HG03280 (cell line): ENCODE data around the gene FSD2.
"Not testable (repeated sequence)": the region's sequence is repeated elsewhere in the genome, so short reads cannot be mapped to it uniquely, and the experiment has no call there.

Source experiments
- ATAC-seq: cut with Tn5 transposase; IDR thresholded peaks from one replicate; pipeline ENCODE4 v1.9.1; 2021; ENCODE audit warnings: mild to moderate bottlenecking, moderate library complexity; ENCODE audit not compliant: unreplicated experiment

Gene FSD2

DNA sequence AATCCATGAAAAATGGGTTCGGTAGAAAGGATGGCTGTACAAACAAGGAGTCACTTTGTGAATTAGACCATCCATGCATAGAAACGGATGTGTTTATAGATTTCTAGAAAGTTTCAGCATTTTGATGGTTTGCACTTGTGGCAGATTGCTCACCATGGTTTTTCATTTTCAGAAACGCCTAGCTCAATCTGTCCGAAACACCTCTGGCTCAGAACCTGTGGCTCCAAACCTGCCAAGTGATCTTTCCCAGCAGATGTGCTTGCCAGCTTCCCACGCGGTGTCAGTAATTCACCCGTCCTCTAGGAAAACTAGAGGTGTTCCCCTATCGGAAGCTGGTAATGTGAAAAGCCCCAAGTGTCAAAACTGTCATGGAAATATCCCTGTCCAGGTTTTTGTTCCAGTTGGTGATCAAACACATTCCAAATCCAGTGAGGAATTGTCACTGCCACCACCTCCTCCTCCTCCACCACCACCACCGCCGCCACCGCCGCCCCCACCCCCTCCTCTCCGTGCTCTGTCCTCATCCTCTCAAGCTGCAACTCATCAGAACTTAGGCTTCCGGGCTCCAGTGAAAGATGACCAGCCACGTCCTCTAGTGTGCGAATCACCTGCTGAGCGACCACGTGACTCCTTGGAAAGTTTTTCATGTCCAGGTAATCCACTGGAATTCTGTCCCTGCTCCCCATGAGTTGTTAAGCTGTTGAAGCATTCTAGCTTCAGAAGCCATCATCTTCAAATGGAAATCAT, 24.7 kb upstream of the FSD2 start:
- ATAC-seq = no peak

DNA sequence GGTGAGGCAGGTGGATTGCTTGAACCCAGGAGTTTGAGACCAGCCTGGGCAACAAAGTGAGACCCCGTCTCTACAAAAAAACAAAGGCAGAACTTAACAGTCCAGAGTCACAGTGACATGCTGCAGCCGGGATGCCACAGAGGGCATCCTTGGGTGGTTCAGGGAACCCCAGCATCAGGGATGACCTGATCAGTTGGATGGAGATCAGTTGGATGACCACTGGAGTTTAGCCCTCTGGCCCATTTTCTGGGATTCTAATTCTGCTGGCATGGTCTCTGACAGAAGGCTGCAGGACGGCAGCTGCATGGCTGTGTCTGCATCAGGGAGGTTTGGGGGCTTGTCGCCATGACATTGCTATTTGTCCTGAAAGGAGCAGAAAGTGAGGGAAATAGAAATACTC, 23.4 kb upstream of the FSD2 start:
- no peak for ATAC-seq

DNA sequence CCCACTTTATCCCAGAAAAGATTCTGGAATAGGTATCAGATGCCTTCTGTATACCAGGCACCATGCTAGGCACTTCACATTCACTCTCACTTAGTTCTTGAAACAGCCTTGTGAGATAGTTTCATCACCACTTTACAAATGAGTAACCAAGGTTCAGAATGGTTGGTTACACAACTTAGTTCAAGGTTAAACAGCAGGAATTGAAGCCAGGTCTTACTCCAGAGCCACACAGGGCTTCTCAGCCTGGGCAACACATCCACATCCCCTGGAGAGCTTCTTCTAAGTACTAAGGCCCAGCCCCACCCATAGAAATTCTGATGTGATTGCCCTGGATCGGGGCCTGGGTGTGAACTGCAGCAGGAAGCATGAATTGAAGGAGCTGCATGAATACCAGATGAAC, 22.2 kb upstream of the FSD2 start:
- no peak for ATAC-seq

DNA sequence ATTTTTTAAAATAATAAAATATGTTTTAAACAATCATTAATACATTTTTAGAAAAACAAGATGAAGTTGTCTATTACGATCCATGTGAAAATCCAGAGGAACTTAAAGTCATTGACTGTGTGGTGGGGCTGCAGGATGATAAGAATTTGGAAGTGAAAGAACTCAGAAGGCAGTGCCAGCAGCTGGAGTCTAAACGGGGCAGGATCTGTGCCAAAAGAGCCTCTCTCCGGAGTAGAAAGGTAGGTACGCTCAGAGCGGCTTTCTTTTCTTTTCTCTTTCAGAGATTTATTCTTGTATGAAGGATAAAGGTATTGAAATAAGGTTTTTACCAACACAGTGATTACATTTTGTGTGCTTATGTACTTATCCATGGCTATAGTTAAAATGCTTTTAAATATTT, 17.2 kb upstream of the FSD2 start:
- ATAC-seq = no peak

DNA sequence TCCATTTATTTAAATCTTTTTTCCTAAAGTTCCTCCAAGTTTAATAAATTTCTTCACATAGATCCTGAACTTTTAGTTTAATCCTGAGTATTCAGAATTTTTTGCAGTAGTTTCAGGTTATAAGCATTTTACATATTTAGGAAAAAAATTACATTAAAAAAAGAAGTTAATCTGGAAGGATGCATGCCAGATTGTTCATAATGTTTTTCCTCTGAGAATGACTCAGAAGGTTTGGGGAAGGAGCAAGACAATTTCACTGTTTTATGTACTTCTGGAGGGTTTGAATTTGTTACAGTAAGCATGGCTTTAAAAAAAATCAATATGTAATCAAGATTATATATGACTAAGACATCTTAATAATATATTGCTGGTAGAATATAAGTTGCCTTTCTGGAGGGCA, 16.0 kb upstream of the FSD2 start:
- not testable (repeated sequence) for ATAC-seq

DNA sequence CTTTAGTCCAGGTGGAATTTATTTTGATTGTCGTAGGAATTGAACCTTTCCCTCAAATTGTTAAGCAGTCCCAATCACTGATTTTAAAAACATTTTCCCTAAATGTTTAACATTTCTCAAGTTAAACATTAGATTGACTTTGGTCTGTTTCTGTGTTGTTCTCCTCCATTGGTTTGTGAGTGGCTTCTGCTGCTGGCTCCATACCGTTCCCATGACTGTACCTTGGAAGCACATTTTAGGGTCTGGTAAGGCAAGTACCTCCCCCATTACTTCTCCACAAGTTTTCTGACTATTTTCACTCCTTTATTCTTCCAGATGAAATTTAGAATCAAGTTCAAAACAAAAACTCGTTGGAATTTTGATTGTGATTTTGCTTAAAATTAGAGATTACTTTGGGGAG, 15.5 kb upstream of the FSD2 start:
- ATAC-seq = not testable (repeated sequence)

DNA sequence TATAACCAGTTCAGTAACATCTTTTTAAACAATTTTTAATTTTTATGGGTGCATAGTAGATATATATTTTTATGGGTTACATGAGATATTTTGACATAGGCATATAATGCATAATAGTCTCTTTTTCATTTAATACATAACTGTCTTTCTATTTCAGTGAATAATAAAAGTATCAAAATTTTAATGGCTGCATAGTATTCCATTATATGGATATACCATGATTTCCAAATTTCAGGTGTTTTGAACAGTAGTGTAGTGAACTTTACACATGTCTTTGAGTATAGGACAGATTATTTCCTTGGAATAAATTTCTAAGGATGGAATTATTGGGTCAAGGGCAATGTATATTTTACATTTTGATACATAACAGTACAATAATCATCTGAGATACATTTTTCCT, 14.3 kb upstream of the FSD2 start:
- ATAC-seq = no peak

DNA sequence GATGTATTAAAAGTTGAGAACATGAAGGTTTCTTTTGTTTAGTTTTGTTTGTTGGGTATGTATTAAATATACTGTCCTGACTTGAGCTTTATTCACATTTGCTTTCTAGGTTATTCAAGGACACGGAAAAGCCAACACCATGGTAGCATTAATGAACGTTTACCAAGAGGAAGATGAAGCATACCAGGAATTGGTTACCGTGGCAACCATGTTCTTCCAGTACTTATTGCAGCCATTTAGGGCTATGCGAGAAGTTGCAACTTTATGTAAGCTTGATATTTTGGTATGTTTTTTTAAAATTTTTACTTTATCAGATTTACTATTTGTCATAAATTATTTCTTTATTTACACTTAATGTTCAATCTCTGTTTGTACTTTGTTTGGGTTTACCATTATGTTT, 7.1 kb upstream of the FSD2 start:
- ATAC-seq = no peak

DNA sequence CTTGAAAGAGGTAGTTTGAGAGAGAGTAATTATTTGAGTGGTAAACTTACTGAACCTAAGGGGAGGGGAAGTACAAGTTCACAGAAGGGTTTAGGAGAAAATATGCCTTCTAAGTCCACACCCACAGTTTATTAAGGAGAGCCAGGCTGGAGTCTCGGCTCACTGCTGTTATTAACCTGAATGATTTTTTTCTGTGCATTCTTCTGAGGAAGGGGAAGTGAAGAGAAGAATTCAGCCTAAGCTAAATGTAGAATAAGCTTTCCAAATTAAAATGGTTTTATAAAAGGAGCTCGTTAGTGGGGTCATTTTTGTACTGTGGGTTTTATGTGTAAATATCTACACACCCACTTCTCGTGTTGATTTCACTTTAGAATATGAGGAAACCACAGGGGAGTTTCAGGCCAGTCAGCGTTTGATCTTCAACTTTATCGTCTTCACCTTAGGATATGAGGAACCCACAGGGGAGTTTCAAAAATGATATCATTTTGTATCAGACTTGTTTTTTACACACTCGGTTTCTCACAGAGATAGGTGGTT, 5.1 kb upstream of the FSD2 start:
- no peak for ATAC-seq

DNA sequence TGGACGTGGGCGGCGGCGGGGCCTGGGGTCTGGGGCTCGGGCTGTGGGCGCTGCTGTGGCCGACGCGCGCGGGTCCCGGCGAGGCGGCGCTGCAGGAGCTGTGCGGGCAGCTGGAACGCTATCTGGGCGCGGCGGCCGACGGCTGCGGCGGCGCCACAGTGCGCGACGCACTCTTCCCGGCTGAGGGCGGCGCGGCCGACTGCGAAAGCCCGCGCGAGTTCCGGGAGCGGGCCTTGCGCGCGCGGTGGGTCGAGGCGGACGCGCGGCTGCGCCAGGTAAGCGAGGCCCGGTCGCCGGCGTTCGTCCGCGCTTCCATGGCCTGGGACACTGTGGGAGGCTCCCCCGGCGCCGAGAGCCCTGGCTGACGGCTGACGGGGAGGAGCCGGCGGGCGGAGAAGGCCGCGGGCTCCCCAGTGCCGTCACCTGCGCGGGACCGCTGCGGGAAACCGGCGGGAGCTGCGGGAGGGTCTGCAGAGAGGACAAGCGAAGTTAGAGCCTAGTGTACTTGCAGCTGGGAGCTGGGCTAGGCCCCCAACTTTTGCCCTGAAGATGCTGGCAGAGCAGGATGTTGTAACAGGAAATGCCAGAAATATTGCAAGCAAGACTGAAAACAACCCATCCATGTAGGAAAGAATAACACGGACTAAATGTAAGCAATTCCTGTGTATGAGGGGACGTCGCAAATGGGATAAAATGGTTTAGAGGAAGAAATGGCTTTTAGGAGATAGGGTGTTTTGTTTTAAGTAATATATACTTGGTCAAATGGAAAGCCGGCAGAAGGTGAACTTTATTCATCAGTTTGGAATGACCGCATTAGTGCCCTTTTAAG, 4.4 kb upstream of the FSD2 start:
- peak; percentile 27 for ATAC-seq

DNA sequence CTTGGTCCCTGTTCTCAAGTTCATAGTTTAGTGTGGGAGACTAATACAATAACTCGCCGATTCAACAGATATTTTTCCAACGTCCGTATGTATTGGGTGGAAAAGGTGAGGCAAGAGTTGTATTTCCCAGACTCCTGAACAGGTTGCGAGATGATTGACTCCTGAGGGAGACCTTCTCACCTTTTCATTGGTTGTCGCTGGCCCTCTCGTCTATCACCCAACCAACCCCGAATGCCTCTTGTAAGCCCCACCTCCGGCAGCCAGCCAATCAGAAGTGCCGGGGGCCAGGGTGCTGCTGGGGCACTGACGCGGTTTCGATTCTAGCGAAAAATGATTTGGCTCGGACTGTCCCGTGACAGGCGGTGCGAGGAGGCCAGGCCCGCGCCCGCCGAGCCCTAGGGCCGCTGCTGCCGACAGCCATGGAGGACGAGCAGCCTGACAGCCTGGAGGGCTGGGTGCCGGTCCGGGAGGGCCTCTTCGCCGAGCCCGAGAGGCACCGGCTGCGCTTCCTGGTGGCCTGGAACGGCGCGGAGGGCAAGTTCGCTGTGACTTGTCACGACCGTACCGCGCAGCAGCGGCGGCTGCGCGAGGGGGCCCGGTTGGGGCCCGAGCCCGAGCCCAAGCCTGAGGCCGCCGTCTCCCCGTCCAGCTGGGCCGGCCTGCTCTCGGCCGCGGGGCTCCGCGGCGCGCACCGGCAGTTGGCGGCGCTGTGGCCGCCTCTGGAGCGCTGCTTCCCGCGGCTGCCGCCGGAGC, 3.6 kb upstream of the FSD2 start, which contains the start of gene WHAMM:
Gene WHAMM (plus strand): TSS at position 321 of the 753 bp plus-strand sequence. CDS start 99 bp downstream, at position 420.
- ATAC-seq = peak; percentile 89

DNA sequence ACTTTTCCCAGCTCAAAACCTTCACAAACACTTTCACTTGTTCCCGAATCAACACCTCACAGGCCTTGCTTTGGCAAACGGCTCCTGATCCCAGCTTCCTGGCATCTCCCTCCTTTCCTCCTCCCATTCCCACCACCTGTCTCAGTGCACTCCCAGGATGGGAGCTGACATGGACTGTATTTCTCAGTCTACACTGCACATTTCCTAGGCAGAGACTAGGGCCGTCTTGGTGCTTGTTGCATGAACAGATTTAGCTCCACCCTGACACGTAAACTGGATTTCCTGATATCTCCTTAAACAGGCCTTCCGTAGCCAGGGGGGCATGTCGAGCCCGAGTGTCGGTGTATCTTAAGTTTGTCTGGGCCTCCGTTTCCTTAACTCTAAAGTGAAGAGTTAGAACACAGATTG, 2.8 kb upstream of the FSD2 start:
- ATAC-seq = no peak

DNA sequence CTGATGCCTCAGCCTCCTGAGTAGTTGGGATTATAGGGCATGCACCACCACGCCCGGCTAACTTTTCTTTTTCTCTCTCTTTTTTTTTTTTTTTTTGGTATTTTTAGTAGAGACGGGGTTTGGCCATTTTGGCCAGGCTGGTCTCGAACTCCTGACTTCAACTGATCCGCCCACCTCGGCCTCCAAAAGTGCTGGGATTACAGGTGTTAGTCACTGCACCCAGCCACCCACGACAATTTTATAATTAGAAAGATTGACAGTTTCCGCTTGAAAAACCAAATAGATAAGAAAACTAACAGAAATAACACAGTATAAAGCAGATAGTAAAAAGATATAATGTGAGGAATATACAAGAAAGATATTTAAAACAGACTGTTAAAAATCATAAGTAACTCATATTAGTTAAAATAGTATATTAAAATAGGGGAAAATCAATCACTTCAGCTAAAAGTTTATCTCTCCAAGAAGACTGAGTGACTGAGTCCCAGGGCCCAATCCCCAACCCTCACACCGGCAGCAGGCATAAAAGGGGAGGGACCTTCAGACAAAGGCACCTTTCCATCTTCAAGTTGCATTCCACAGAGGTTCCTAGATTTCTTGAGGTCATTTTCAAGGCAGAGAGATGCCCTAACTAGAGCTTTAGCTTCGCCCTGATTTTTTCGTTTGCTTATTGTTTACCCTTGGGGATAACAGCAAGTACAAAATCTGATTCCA, 2.2 kb upstream of the FSD2 start:
- ATAC-seq = no peak

DNA sequence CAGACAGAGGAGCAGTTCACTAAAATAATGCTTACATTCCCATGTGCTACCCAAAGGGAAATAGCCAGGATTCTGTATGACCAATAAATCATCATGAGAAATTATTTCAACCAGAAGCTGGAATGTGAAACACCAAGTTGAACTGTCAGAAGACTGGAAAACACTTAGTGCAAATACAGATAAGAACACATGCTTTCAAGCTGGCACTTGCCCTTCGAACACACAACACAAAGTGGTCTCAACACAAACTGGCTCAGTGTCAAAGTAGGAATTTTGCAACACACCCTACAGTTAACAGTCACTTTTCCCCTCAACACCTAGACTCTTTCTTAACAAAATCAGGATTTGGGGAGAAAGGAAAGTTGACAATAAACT, 1.3 kb downstream of the FSD2 start:
- no peak for ATAC-seq

DNA sequence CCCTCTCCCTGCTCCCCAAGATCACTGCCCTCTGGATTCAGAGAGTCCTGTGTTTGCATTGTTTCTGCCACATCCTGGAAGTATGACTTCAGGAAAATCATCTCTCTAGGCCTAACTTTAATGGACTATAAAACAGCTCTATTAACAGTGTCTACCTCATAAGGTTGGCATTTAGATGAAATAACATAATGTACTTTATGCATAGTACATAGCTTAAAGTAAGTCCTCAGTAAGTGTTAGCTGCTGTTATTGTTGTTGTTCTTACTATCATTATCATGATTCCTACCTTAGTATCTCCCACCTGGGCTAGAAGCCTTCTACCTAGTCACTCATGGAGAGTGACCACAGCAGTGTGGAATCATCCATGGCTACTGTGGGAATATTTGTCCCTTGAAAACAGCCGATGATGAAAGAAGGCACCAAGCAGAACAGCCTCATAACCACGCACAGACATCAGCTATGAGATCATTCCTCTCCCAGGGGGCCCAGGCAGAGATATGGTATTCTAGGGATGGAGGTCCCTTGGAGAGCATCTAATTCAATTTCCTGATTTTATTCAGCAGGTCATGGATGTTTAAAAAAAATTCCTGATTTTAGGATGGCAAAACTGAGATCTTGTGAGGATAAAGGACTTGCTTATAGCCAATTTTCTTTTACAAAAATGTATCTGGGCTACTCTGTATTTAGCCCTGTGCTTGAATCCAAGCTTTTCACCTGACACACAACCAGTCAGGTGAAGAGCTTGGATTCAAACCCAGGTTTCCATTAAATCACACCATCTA, 1.9 kb downstream of the FSD2 start:
- no peak for ATAC-seq

DNA sequence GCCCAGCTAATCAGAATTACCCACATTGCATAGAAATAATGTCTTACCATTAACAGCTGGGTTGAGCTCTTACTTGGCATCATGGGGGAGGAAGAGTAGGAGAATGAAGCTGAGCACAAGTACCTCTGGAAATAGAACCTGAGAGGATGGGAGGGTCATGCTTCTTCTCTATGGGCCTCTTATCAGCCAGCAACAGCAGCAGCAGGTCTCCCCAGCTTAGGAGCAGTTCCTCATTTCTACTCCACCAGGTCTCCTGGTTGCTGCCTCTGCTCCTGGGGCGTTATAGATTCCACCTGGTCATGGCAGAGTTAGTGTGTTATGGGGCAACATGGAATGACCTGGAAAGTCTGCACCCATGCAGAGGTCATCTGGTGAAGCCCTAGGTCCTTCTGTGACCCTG, 3.4 kb downstream of the FSD2 start:
- no peak for ATAC-seq

DNA sequence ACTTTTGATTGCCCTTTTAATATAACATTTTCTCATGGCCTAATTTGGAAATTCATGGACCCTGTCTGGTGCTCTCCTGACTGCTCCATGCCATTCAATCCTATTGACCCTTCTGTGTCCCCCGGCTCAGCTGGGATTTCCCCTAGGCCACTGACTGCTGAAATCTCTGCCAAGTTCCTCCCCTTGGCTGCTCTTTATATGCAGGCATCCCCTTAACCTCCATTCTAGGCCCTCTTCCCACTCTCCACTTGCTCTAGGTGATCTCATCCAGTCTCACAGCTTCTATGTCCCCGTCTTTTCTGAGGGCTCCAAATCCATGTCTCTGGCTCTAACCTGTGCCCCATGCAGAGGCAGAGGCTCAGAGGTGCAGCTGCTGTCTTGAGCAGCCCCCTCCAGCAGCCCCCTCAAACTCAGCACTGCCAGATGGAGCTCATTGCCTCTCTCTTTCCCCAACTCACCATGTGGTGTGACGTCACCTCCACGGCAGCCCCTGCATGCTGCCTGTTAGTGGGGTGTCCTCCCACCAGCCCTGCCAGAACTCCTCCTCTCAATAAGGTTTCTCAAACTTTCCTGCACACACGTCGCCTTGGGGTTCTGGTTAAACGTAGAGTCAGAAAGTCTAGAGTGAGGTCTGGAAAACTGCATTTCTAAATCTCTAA, 6.6 kb downstream of the FSD2 start:
- no peak for ATAC-seq

DNA sequence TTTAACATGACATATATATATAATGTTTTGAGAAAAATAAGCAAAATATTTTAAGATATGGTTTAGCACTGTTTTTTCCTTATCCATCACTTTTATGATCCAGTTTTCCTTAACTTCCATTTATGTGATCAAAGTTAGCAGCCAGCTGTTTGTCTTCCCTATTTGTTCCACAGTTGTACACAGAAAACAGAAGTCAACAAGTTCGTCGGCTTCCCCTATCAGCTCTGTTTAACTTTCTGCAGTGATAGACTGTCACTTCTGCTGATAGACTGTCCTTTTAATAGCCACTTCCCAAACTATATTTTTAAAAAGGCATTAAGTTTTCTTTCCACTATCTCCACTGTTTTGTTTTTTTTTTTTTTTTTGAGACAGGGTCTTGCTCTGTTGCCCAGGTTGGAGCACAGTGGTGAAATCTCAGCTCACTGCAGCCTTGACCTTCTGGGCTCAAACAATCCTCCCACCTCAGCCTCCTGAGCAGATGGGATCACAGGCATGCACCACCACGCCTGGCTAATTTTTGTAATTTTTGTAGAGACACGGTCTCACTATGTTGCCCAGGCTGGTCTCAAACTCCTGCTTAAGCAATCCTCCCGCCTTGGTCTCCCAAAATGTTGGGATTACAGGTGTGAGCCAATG, 7.2 kb downstream of the FSD2 start:
- no peak for ATAC-seq

DNA sequence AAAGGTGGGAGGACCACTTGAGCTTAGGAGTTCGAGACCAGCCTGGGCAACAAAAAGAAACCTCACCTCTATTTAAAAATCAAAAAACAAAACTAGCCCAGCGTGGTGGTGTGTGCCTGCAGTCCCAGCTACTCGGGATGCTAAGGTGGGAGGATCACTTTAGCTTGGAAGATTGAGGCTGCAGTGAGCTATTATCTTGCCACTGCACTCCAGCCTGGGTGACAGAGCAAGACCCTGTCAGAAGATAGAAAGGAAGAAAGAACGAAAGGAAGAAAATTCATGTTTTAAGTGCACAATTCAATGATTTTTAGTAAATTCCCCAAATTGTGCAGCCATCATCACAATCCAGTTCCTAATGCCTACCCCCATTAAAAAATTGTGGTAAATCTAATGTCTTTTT, 7.8 kb downstream of the FSD2 start:
- no peak for ATAC-seq
